Calu3 (cell line): ENCODE results near the gene CCDC148. TPM values are rescaled to one million over a fixed set of nuclear protein-coding genes. Genes with fewer than 3 reads are reported as not detected.

Experiments used
- BruUV-seq: library from RNA; stranded (reverse); fragments of 400-500 nt; replicated peaks from 2 replicates; lab custom pipeline; 2021; lab: Mats Ljungman, UMichigan
- CTCF ChIA-PET: fragments of 300-600 bp; sonication (Branson Sonifier 250); formaldehyde crosslinking; loops from one replicate; lab custom pipeline; 2022; ENCODE audit warnings: antibody characterized with exemption; lab: Charles Lee
- DNase-seq: peaks from one replicate; pipeline ENCODE4 v3.0.0; 2022
- H3K27ac Mint-ChIP-seq: one replicate; pipeline ENCODE4 v1.8.0; 2022; ENCODE audit warnings: mixed read lengths; ENCODE audit not compliant: unreplicated experiment
- H3K27me3 Mint-ChIP-seq: one replicate; pipeline ENCODE4 v1.8.0; 2022; ENCODE audit warnings: mixed read lengths; ENCODE audit not compliant: unreplicated experiment
- H3K36me3 Mint-ChIP-seq: one replicate; pipeline ENCODE4 v1.8.0; 2022; ENCODE audit warnings: mild to moderate bottlenecking, moderate library complexity, mixed read lengths; ENCODE audit not compliant: insufficient read depth, unreplicated experiment
- H3K4me1 Mint-ChIP-seq: one replicate; pipeline ENCODE4 v1.8.0; 2022; ENCODE audit warnings: mild to moderate bottlenecking, low read depth, mixed read lengths; ENCODE audit not compliant: unreplicated experiment
- H3K4me3 Mint-ChIP-seq: one replicate; pipeline ENCODE4 v1.8.0; 2022; ENCODE audit warnings: mild to moderate bottlenecking, low read depth, moderate library complexity, mixed read lengths; ENCODE audit not compliant: unreplicated experiment
- H3K9me3 Mint-ChIP-seq: one replicate; pipeline ENCODE4 v1.8.0; 2022; ENCODE audit warnings: low read depth, mixed read lengths; ENCODE audit not compliant: unreplicated experiment
- intact Hi-C: fragments of 100-400 bp; cut with micrococcal nuclease; formaldehyde crosslinking; loops from one replicate; pipeline ENCODE4 v1.10.0; 2022; ENCODE audit not compliant: unreplicated experiment
- total RNA-seq: library from RNA; stranded (reverse); gene quantifications from 2 replicates; pipeline ENCODE4 v1.2.3, GENCODE V29; 2022
- TF ChIP-seq, protein P1 (sequence below): fragments of 200-600 bp; IDR thresholded peaks from one replicate; pipeline ENCODE4 v1.8.0; 2022; ENCODE audit warnings: antibody characterized with exemption; ENCODE audit not compliant: unreplicated experiment

Gene CCDC148
- total RNA-seq, 1 experiment from 2014 or later = 5.1 TPM

GRCh38 chr2:158255257-158255656 is 201.3 kb downstream of the CCDC148 start:
- TF ChIP-seq, protein P1, sequence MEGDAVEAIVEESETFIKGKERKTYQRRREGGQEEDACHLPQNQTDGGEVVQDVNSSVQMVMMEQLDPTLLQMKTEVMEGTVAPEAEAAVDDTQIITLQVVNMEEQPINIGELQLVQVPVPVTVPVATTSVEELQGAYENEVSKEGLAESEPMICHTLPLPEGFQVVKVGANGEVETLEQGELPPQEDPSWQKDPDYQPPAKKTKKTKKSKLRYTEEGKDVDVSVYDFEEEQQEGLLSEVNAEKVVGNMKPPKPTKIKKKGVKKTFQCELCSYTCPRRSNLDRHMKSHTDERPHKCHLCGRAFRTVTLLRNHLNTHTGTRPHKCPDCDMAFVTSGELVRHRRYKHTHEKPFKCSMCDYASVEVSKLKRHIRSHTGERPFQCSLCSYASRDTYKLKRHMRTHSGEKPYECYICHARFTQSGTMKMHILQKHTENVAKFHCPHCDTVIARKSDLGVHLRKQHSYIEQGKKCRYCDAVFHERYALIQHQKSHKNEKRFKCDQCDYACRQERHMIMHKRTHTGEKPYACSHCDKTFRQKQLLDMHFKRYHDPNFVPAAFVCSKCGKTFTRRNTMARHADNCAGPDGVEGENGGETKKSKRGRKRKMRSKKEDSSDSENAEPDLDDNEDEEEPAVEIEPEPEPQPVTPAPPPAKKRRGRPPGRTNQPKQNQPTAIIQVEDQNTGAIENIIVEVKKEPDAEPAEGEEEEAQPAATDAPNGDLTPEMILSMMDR = no peak
- H3K4me1 Mint-ChIP-seq = peaks cover 6% of the 10 kb centered on the region
- CTCF ChIA-PET = no interaction called here
- H3K4me3 Mint-ChIP-seq = no peak overlapping the region
- no peak for DNase-seq
- no TSS peak for BruUV-seq
- H3K9me3 Mint-ChIP-seq = peaks cover 4% of the 10 kb centered on the region
- H3K27me3 Mint-ChIP-seq = no peaks in the 10 kb centered on the region
- H3K36me3 Mint-ChIP-seq = no peaks in the 10 kb centered on the region
- H3K27ac Mint-ChIP-seq = no peak overlapping the region
- intact Hi-C loops = no loop called here

DNA sequence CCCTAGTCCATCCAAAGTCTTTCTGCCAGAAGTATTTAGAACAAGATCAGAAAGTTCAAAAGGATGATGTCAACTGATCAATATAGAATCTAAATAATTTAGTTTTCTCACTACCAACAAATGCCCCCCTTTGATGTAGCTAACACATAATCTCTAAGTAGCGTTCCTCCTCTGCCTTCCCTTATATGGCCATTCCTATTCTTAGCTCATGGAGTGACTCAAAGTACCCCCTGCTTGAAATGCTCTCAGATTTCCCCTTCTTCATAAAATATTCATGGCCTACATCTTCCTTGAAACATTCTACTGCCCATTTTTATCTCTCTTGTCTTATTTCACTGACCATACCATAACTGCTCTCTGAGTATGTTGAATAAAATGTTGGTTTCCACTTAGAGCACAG is 203.4 kb downstream of the CCDC148 start:
- Mint-ChIP-seq H3K9me3 (peaks cover 4% of the 10 kb centered on the region), H3K36me3 (no peaks in the 10 kb centered on the region), H3K27me3 (no peaks in the 10 kb centered on the region), H3K4me3 (no peak overlapping the region), H3K4me1 (peaks cover 6% of the 10 kb centered on the region), H3K27ac (no peak overlapping the region)
- TF ChIP-seq, protein P1 = no peak
- BruUV-seq = no TSS peak
- intact Hi-C loops = no loop called here
- CTCF ChIA-PET = no interaction called here
- no peak for DNase-seq

DNA sequence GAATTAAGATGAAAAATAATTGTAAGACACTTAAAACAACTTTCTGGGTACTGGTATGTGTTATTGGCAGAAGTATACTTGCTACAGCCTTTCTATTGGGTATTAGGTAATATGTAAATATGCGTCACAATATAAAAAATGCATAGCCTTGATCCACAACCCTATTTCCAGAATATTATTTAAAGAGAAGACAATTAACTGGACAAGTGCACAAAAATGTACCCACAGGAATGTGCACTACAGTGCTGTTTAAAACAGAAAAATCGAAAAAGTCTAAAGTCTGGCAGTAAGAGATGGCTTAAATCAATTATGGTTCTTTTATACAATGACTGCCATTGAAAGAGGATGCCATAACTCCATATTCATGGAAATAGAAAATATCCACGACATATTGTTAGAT is 205.2 kb downstream of the CCDC148 start:
- no peak for DNase-seq
- H3K36me3 Mint-ChIP-seq = no peaks in the 10 kb centered on the region
- no peak overlapping the region for H3K27ac Mint-ChIP-seq
- H3K4me1 Mint-ChIP-seq = peaks cover 6% of the 10 kb centered on the region
- CTCF ChIA-PET = no interaction called here
- H3K9me3 Mint-ChIP-seq = peaks cover 4% of the 10 kb centered on the region
- no TSS peak for BruUV-seq
- intact Hi-C loops = no loop called here
- no peaks in the 10 kb centered on the region for H3K27me3 Mint-ChIP-seq
- TF ChIP-seq, protein P1 = no peak
- no peak overlapping the region for H3K4me3 Mint-ChIP-seq

- Mint-ChIP-seq H3K36me3 (no peaks in the 10 kb centered on the region), H3K27me3 (no peaks in the 10 kb centered on the region), H3K4me1 (no peaks in the 10 kb centered on the region), H3K4me3 (no peak overlapping the region), H3K27ac (no peak overlapping the region), H3K9me3 (no peaks in the 10 kb centered on the region)
- CTCF ChIA-PET = no interaction called here
- intact Hi-C loops = no loop called here
- TF ChIP-seq, protein P1 = no peak
- BruUV-seq = no TSS peak
- no peak for DNase-seq
Observed at GRCh38 chr2:158243392-158243791, 213.2 kb downstream of the CCDC148 start.
